Colonic mucosa (tissue), 4 donors: ENCODE measurements around the gene PFN3. TPM values are rescaled to one million over a fixed set of nuclear protein-coding genes. Genes with fewer than 3 reads are reported as not detected.

ENCODE experiments used
- DNase-seq: peaks from one replicate; pipeline ENCODE4 v3.0.0-alpha.2; 2020
- H3K27ac ChIP-seq: fragments of 200-600 bp; one replicate; pipeline ENCODE4 v1.8.0; 2021
- H3K27me3 ChIP-seq: fragments of 200-600 bp; one replicate; pipeline ENCODE4 v1.8.0; 2021
- H3K36me3 ChIP-seq: fragments of 200-600 bp; one replicate; pipeline ENCODE4 v1.8.0; 2021
- H3K4me1 ChIP-seq: fragments of 200-600 bp; one replicate; pipeline ENCODE4 v1.8.0; 2021; ENCODE audit warnings: mild to moderate bottlenecking
- H3K4me3 ChIP-seq: fragments of 200-600 bp; one replicate; pipeline ENCODE4 v1.8.0; 2021
- H3K9ac ChIP-seq, 2 donors: one replicate each; pipeline ENCODE4 v1.7.0; 2013; ENCODE audit warnings: control low read depth in 2 of 2, low read depth in 2 of 2, low read length in 2 of 2
- H3K9me3 ChIP-seq: fragments of 200-600 bp; one replicate; pipeline ENCODE4 v1.8.0; 2021
- CTCF ChIP-seq: fragments of 200-600 bp; IDR thresholded peaks from one replicate; pipeline ENCODE4 v1.8.0; 2022; ENCODE audit warnings: antibody characterized with exemption, mild to moderate bottlenecking
- intact Hi-C: fragments of 100-400 bp; cut with DNase I; formaldehyde crosslinking; loops from one replicate; pipeline ENCODE4 v1.14.1; 2022
- total RNA-seq, 2 donors: library from RNA; stranded (reverse); fragmentation: NEBNext Ultra II Directional in 1 of 2; extraction: Animal tissue kit (Norgen Biotek cat#: 25700) in 1 of 2; gene quantifications; one replicate each; pipeline ENCODE4 v1.2.1, GENCODE V29; 2021
- donor health status: healthy.
- donor health status: DM: no; HTN: no; CAD: no.
- donor health status: DM: no; HTN: no; CAD: no.

The PFN3 gene
- total RNA-seq, 2 donors from 2014 or later, result not detected

- Histone ChIP-seq H3K4me1 (peaks cover 9% of the 10 kb centered on the region), H3K9ac (no peak overlapping the region), H3K27ac (no peak overlapping the region), H3K9me3 (no peaks in the 10 kb centered on the region), H3K4me3 (no peak overlapping the region), H3K27me3 (no peaks in the 10 kb centered on the region), H3K36me3 (no peaks in the 10 kb centered on the region)
- intact Hi-C loops, result loop anchor here (5.0 kb wide), 1 partner anchor 117 kb away; no protein-coding TSS in a partner anchor
- DNase-seq, result no peak
- no peak for TF ChIP-seq CTCF
These were observed 14.7 kb downstream of the PFN3 start for GRCh38 chr5:177385720-177386119.

- Histone ChIP-seq H3K9ac (no peak within 1 kb of the TSS), H3K4me1 (no peaks in the 10 kb centered on the region), H3K27ac (no peak within 1 kb of the TSS), H3K27me3 (no peaks in the 10 kb centered on the region), H3K9me3 (no peaks in the 10 kb centered on the region), H3K36me3 (no peaks in the 10 kb centered on the region), H3K4me3 (no peak within 1 kb of the TSS)
- intact Hi-C loops, result no loop called here
- TF ChIP-seq CTCF, result no peak
- no peak for DNase-seq
These were observed 16.3 kb downstream of the PFN3 start, which contains the start of gene SLC34A1 for GRCh38 chr5:177384134-177384533. TSS of gene SLC34A1 (plus strand) at chr5:177384434. CDS start at chr5:177385742, 1,308 bp downstream.

- H3K36me3 ChIP-seq, result no peaks in the 10 kb centered on the region
- H3K4me3 ChIP-seq, result no peak overlapping the region
- intact Hi-C loops, result no loop called here
- H3K9me3 ChIP-seq, result no peaks in the 10 kb centered on the region
- no peak overlapping the region for H3K9ac ChIP-seq
- no peak for DNase-seq
- no peaks in the 10 kb centered on the region for H3K4me1 ChIP-seq
- TF ChIP-seq CTCF, result no peak
- no peak overlapping the region for H3K27ac ChIP-seq
- H3K27me3 ChIP-seq, result no peaks in the 10 kb centered on the region
These were observed 17.3 kb downstream of the PFN3 start for GRCh38 chr5:177383181-177383580.

GRCh38 chr5:177382423-177383029 is 17.9 kb downstream of the PFN3 start:
- no peak overlapping the region for H3K9ac ChIP-seq
- intact Hi-C loops, result no loop called here
- H3K27ac ChIP-seq, result no peak overlapping the region
- H3K9me3 ChIP-seq, result no peaks in the 10 kb centered on the region
- H3K27me3 ChIP-seq, result no peaks in the 10 kb centered on the region
- DNase-seq, result no peak
- TF ChIP-seq CTCF, result no peak
- H3K4me3 ChIP-seq, result no peak overlapping the region
- H3K36me3 ChIP-seq, result no peaks in the 10 kb centered on the region
- no peaks in the 10 kb centered on the region for H3K4me1 ChIP-seq

- Histone ChIP-seq H3K36me3 (no peaks in the 10 kb centered on the region), H3K4me3 (no peak overlapping the region), H3K9ac (no peak overlapping the region), H3K27ac (no peak overlapping the region), H3K27me3 (no peaks in the 10 kb centered on the region), H3K9me3 (no peaks in the 10 kb centered on the region), H3K4me1 (no peaks in the 10 kb centered on the region)
- no peak for DNase-seq
- no peak for TF ChIP-seq CTCF
- intact Hi-C loops, result no loop called here
These were observed 19.7 kb downstream of the PFN3 start for GRCh38 chr5:177380805-177381126.
